Hippocampal formation (tissue), 2 donors: ENCODE data around the gene ACSS2.

Source experiments
- DNase-seq, 2 donors: peaks; one replicate each; lab custom pipeline; 2025; lab: John Stamatoyannopoulos, UW

Gene ACSS2

DNA sequence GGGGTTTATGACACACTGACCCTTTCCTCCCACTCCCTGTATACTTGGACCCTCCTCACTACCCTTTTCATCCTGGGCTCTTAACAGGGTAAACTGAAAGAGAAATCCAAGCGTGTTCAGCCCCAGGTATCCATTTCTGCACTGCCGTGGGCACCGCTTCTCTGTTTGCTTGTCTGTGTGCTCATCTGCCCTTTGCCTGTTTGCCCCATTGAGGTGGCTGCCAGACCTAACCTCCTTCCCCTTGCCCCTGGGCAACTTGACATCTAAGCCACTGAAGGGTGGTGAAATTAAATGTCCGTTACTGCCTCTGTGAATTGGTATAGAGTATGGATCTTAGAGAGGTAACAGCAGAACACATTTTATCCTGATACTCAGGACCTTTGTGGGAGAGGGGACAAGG is 38.7 kb downstream of the ACSS2 start:
- no peak for DNase-seq

DNA sequence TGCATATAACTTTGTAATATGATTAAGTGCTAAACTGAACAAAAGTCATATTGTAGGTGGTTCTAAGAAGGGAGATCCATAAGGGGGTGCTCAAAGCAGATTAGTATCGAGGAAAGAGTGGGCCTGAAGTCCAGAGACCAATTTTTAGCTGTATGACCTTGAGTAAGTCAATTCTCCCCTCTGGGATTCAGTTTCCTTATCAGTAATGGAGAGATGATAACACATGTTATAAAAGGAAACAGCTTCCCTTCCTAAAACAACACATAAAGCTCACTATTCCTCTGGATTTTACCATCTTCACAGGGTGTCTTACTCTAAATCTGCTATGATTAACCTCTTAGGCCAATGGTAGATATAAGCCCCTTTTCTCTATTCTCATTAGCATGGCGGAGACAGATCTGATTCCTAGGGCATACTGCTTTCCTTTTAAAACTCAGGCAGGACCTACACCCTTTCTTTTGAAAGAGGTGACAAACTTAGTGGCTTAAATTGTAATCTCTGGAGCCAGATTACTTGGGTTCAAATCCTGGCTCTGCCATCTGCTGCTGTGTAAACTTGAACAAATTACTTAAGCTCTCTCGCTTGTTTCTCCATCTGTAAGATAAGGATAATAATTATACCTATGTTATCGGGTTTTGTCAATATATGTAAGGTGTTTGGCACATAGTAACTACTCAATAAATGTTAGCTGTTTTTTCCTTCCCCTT is 39.5 kb downstream of the ACSS2 start:
- no peak for DNase-seq

DNA sequence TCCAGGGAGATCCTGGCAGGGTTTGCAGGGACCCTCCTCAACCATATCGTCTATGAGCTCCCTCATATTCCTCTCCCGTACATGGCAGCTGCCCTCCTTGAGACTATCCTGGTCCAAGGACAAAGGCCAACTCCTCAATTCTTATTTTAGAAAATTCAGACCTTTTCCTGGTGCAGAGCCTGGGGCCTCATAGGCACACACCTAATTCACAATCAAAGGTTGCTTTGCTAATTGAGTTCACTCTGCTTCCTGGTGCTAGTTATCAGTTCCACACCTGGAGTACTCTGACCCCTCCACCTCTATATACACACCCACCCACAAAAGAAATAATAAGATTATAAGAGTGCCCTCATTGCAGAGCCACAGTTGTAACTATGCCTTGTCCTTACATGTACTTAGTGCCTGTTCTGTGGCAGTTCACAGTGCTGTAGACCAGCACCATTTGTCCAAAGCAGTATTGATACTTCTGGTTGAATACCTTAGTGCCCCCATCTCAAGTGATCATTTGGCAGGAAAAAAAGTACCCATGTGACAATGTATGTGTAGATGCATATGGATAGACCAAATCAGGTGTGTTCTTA is 40.5 kb downstream of the ACSS2 start:
- no peak for DNase-seq

DNA sequence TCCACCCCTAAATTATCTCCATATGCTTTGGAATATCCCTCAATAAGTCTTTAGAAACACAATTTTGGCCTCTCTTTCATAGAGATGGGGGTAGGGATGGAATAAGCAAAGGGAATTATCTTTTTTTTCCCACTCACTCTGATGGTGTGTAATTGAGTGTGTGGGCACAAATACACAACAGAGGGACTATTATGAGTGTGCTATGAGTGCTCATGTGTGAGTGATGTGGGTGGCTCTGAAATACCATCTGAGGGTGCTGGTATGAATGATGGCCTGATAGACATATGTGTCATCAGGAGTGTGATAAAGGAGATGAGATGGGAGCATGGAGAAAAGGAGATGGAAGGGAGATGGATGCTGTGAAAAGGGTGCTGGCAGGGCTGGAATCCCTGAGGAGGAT is 43.6 kb downstream of the ACSS2 start:
- DNase-seq: no peak

DNA sequence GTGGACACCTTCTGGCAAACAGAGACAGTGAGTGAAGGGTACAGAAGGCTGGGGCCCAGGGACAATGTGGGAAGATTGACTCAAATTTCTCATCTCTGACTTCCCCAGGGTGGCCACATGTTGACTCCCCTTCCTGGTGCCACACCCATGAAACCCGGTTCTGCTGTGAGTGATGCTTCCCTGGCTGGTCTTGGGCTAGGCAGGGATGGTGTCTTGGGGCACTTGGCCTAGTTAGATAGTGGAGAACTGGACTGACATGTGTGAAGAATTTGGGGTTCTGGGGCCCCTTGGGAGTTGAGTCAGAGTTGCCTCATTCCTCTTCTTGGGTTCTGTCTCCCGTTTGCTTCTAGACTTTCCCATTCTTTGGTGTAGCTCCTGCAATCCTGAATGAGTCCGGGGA is 45.0 kb downstream of the ACSS2 start:
- DNase-seq: no peak

DNA sequence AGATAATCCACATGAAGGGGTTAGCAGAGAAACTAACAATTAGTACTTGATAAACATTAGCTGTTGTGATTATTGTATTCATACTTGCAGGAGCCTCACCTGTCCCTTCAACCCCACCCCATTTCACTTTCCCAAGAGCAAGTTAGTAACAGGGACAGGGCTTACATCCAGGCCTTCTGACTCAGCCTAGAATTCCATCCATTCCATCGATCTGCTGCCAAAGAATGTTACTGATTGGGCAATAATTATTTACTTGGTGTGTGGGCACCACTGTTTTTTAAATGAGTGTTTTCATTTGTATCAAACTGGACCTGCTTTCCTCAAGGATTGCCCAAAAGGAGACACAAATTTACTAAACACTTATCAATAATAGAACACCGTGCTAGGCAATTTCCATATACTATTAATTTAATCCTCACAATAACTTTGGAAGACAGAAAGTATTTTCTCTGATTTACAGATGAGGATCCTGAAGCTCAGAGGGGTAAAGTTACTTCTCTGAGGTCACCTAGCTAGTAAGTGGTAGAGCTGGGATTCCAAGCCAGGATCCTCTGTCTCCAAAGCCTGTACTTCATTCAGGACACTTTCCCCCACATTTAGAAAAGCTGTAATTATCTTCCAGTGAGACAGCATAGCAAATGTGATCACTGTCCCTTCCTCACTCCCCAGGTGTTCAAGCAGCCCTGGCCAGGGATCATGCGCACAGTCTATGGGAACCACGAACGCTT is 46.4 kb downstream of the ACSS2 start:
- DNase-seq: no peak

DNA sequence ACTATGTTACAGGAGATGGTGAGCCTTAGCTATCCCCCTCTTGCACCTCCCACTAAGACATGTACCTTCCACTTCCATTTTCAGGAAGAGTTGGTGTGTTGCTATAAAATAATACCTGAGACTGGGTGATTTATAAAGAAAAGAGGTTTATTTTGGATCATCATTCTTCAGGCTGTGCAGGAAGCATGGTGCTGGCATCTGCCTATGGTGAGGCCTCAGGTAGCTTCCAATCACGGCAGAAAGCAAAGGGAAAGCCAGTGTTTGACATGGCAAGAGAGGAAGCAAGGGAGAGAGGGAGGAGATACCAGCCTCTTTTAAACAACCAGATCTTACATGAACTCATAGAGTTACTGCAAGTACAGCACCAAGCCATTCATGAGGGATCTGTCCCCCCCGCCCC is 47.0 kb downstream of the ACSS2 start:
- DNase-seq: no peak

DNA sequence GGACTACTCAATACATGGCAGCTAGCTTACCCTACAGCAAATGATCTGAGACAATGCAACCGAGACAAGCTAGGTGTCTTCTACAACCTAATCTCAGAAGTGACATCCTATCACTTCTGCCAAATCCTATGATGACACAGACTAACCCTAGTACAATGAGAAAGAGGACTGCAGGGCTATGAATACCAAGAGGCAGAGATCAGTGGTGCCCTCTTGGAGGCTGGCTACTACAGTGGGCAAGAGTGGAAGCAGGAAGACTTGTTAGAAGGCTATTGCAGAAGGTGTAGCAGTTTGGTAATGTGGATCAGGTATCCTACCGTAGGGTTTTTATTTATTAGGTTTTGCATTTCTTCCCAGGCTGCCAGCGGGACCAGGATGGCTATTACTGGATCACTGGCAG is 48.9 kb downstream of the ACSS2 start:
- DNase-seq: no peak

DNA sequence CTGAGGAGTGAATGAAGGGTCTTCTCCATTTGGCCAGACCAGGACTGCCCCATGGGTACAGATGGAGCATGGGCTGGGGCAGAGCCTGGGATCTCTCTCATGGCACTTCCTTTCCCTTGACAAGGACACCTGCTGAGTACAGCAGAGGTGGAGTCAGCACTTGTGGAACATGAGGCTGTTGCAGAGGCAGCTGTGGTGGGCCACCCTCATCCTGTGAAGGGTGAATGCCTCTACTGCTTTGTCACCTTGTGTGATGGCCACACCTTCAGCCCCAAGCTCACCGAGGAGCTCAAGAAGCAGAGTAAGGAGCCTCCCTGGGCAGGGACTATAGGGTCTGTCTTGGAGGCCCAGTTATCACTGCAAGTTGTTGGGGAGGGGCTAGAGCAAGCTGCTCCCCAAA is 49.6 kb downstream of the ACSS2 start:
- DNase-seq: no peak

DNA sequence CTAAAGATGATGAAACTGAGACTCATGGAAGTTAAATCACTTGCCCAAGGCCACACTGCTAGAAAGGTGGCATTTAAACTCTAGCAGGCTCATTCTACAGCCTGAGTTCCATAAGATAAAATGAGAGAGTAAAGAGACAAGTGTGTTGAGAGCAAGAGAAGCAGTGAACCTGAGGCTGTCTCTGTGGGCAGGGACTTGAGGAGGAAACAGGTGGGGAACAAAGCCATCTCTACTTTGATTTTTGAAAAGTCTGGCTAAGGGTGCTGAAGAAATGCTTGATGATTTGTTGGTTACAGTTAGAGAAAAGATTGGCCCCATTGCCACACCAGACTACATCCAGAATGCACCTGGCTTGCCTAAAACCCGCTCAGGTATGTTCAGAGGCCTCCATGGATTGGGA is 50.2 kb downstream of the ACSS2 start:
- no peak for DNase-seq

DNA sequence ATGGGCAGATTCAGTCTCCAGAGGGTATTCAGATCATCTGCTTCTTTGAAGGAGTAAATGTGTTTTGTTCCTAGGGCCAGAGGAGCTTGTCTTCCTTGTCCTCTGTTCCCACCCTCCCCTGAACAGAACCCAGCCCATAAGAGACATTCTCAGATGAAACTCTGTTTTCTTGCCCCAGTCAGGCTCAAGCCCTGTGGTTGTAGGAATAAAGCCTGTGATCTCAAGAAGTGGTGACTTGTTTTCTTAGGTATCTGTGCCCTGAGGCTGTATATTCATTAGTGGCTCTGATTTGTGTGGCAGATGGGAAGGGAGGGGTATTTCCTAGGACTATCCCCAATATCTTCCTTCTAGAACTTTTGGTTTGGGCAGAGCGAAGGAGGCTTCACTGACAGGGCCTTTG is 51.3 kb downstream of the ACSS2 start:
- DNase-seq: no peak

DNA sequence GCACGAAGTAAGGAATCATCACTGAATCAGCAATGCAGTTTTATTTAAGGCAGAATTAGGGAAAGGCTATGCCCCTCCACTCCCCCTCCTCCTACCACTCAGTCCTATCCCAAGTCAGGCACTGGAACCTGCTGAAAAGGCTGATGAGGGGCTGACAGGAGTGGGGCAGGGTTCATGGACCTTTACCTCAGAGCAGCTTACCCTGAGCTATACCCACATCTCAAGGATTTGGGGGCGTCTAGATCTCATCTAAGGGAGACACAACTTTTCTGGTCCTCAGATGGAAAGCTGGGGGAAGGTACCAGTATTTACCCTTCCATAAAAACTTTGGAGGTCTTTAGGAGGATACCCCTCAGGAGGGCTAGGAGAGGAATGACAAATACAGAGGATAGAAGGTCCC is 52.0 kb downstream of the ACSS2 start:
- DNase-seq: no peak

DNA sequence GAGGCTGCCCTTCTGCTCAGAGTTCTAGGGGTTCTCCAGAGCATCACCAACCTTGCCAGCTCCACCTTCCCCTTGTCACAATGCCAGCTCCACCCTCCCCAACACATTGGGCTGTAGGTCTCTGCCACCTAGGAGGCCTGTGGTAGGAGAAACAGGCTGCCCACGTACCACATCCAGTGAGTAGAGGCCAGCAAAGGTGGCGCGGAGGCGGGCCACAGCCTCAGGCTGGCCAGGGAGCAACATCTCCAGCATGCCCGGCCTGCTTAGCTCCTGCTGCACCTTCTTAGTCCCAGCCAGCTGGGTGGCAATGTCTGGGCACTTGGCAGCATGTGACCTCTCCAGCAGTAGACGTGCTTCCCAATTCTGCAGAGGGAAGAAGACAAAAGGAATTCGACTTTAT is 55.4 kb downstream of the ACSS2 start:
- DNase-seq: no peak

DNA sequence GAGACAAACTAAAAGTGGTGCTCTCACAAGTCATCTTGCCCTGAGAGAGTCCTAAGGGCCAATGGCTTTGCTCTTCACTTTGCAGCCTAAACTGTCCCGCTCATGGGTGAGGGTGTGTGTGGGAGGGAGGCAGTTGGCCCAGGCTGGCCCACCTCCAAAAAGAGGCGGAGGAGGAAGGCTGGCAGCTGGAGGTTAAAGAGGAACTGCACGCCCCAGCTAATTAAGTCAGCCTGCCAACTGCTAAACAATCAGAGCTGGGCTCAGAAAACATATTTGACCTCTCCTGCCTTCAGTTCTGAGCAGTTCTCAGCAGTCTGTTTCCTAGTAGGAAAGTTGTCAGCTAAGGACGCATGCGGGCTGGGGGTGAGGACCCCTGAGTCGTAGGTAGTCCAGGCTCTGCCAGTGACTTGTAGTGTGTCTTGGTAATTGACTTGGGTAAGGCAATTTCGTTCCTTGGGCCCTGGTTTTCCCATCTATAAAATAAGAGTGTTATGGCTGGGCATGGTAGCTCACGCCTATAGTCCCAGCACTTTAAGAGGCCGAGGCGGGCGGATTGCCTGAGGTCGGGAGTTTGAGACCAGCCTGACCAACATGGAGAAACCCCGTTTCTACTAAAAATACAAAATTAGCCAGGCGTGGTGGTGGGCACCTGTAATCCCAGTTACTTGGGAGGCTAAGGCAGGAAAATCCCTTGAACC is 62.2 kb downstream of the ACSS2 start:
- DNase-seq: peak; percentile 28 to 31

DNA sequence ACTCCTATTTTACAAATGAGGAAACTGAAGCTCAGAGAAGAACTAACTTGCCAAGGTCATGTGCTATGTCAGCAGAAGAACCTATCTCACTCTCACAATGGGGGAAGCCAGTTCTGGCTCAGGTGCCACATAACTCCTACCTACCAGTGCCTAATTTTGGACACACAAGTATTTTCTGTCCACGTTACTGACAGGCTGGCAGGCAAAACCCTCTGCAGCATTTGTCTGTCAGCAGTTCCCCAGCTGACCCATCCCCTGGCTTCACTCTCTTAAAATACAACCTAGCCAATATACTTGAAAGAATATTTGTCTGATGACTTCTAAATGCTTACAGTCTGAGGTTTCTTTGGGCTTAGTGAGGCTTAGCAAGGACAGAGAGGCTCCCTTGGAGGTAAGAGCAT is 63.7 kb downstream of the ACSS2 start:
- DNase-seq: no peak

DNA sequence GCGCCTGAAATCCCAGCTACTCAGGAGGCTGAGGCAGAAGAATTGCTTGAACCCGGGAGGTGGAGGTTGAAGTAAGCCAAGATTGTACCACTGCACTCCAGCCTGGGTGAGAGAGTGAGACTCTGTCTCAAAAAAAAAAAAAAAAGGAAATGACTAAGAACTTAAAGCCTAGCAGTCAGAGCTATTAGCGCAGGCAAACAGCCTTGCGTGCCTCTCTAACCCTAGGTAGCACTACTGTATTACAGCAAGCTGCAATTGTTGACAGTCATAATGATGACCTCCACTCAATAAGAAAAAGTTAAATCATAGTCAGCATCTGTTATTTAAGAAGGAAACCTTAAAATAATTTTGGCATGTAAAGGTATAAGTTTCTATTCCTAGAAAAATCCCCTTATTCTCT is 64.8 kb downstream of the ACSS2 start:
- DNase-seq: no peak

DNA sequence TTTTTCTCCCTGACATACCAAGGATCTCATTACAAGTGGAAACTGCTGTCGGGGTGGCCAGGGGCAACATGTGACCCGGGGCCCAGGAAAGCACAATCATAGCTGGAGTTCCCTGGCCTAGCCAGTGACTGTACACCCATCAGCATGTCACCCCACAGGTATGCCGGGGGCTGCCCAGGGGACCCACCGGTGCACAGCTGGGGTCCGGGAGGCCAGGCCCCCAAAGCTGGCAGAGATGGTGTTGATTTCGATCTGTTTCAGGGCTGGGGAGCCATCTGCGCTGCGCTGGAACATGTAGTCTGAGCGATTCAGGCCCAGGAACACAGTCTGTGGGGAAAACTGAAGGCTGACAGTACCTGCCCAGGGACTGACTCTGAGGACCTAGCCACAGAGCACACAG is 65.9 kb downstream of the ACSS2 start:
- DNase-seq: no peak

DNA sequence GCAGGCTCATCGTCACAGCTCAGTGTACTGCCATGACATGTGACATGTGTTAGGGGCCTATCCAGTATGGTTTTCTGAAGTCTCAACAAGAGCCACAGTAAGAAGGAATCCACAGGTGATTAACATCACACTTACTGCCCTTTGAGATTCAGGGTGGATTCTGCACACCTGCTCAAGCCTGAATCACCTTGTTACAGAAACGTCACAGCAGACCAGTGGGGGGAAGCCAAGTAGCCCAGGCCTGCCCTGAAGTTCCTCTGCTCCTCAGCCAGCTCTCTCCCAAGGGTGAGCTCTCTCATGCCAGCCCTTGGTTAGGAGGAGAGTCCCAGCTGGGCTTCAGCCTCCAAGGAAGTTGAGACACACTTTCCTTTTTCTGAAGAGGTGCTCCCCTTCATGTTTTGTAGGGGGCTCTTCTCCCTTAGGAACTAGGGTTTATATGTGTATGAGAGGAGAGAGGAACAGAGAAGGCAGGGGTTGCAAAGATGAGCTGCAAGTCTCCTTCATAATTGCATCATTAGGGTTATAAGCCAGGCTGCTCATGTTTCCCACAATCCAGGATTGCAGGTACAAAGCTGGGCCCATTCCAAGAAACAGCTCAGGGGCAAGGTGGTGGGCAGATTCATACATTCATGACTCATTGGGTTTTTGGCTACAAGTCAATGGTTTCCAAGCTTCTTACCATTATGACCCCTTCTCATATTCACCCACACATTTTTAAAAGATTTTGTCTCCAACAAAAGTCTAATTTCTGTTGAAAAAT is 67.6 kb downstream of the ACSS2 start:
- no peak for DNase-seq

DNA sequence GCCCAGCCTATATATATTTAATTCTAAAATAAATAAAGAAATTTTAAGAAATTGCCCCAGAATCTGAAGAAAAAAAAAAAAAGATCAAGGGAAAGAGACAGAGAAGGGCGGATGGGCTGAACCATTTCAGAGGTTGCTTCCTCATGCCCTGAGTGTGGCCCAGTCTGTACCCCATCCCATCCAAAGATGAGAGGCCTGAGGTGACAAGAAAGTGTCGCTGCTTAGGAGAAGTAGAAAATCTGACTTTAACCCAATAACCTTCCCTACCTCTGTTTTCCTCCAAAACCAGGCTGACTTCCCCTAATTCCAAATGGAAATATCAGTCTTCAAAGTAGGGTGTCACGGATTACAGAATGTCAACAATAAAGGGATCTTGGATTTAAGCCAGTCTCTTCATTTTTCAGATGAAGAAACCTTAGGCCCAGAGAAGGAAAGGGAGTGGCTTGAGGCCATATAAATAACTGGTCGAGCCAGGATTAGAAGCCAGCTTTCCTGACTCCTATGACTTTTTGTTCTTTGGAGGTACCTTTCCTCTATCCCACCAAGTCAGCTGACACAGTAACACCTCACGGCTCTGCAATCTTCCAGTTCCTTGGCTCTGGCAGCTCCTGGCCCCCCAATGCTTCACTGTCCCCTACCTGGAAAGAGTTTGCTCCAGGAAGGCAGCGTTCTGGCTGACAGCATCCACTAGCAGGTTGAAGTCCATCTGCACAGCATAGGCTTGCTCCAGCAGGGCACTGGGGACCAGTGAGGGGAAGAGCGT is 69.1 kb downstream of the ACSS2 start:
- no peak for DNase-seq

DNA sequence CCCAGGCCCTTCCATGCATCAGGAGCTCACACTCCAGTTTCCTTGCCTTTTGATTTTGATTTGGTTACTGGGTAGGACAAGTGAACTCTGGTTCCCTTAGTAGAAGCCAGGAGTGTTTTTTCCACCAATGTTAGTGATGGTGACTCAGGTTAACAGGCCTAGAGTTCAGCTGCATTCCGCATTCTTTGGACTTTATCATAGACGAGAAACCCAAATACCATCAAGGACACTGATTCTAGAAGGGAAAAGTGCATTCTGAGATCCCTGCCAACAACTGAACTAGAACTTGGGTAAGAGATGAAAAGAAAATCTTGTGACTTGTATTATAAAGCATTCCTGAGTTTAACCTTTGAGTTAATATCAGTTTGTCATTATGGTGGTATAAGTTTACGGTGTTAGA is 70.2 kb downstream of the ACSS2 start:
- DNase-seq: no peak

DNA sequence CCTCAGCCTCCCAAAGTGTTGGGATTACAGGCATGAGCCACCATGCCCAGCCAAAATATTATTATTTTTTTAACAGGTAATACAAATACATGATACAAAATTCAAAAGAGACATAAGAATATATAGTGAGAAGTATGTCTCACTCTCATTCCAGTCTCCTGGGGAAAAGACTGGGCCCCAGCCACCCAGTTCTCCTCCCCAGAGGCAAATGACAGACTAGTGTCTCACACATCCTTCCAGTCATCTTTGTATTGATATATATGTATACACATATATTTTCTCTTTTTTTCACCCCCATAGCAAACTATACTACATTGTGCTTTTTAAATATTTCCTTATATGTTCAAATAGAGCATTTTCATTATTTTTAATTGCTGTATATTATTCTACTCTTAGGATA is 70.9 kb downstream of the ACSS2 start:
- no peak for DNase-seq
